Endometrium (tissue), 2 donors: ENCODE data around the gene PAQR3.

ENCODE experiments used
- FAIRE-seq: peaks from 2 replicates; lab custom pipeline; 2012; peaks lifted over from hg19 to GRCh38; lab: Jason Lieb, UNC
- donor health status: control.
- donor health status: control.

The PAQR3 gene

GRCh38 chr4:78938868-78939666 is at the start of gene PAQR3:
Gene PAQR3, minus strand, starts transcription at chr4:78939438. Its CDS starts 214 bp downstream, at chr4:78939224.
- FAIRE-seq: no peak

GRCh38 chr4:78987683-78988082 is 48.4 kb upstream of the PAQR3 start:
- FAIRE-seq: no peak

- FAIRE-seq: no peak
These were observed 45.4 kb upstream of the PAQR3 start for GRCh38 chr4:78984593-78984992.

GRCh38 chr4:78975865-78976264 is 36.6 kb upstream of the PAQR3 start:
- FAIRE-seq: no peak

- no peak for FAIRE-seq
These were observed 32.5 kb upstream of the PAQR3 start for GRCh38 chr4:78971776-78972175.

GRCh38 chr4:78971326-78971725 is 32.1 kb upstream of the PAQR3 start:
- peak; percentile 94 for FAIRE-seq

GRCh38 chr4:78962597-78963115 is 23.4 kb upstream of the PAQR3 start:
- no peak for FAIRE-seq

GRCh38 chr4:78960926-78961325 is 21.7 kb upstream of the PAQR3 start:
- FAIRE-seq: no peak

- no peak for FAIRE-seq
These were observed 17.7 kb upstream of the PAQR3 start for GRCh38 chr4:78956975-78957374.

GRCh38 chr4:78953769-78954666 is 14.8 kb upstream of the PAQR3 start:
- no peak for FAIRE-seq

GRCh38 chr4:78953231-78953630 is 14.0 kb upstream of the PAQR3 start:
- no peak for FAIRE-seq

- FAIRE-seq: peak; percentile 97
These were observed 12.7 kb upstream of the PAQR3 start for GRCh38 chr4:78951862-78952472.

GRCh38 chr4:78949735-78950134 is 10.5 kb upstream of the PAQR3 start:
- FAIRE-seq: no peak

GRCh38 chr4:78945651-78946179 is 6.5 kb upstream of the PAQR3 start:
- FAIRE-seq: no peak

- FAIRE-seq: no peak
These were observed 5.1 kb upstream of the PAQR3 start for GRCh38 chr4:78944381-78944780.

- no peak for FAIRE-seq
These were observed 1.5 kb upstream of the PAQR3 start for GRCh38 chr4:78940752-78941151.

GRCh38 chr4:78939667-78940008 is 400 bp upstream of the PAQR3 start:
- FAIRE-seq: no peak

- no peak for FAIRE-seq
These were observed 767 bp downstream of the PAQR3 start for GRCh38 chr4:78938474-78938867.

GRCh38 chr4:78937837-78938236 is 1.4 kb downstream of the PAQR3 start:
- no peak for FAIRE-seq

- no peak for FAIRE-seq
These were observed 2.2 kb downstream of the PAQR3 start for GRCh38 chr4:78936989-78937388.

GRCh38 chr4:78930016-78930629 is 9.1 kb downstream of the PAQR3 start:
- no peak for FAIRE-seq

GRCh38 chr4:78928835-78929234 is 10.4 kb downstream of the PAQR3 start:
- FAIRE-seq: no peak
